GM12878 (cell line): Measurements from ENCODE around the gene SPEG. TPM values are rescaled to one million over a fixed set of nuclear protein-coding genes. Genes with fewer than 3 reads are reported as not detected.

Experiments
- ATAC-seq: fragments of 200-7000 bp; cut with Tn5 transposase; 3 replicates; pipeline ENCODE4 v1.9.1; 2020; ENCODE audit warnings: mild to moderate bottlenecking, moderate library complexity
- BruUV-seq: library from RNA; stranded (reverse); fragments of 400-500 nt; replicated peaks from 2 replicates; lab custom pipeline; 2021; lab: Mats Ljungman, UMichigan
- CTCF ChIA-PET: fragments of 300-600 bp; sonication (Branson Sonifier 250); formaldehyde crosslinking; extraction: SDS; loops from one replicate; lab custom pipeline; 2021; ENCODE audit warnings: inconsistent platforms; lab: Yijun Ruan, JAX
- POLR2A ChIA-PET: fragments of 350-600 bp; formaldehyde crosslinking; extraction: SDS; loops from one replicate; lab custom pipeline; 2021; ENCODE audit warnings: inconsistent platforms; lab: Charles Lee
- RAD21 ChIA-PET: fragments of 300-600 bp; sonication (Branson Sonifier 250); formaldehyde crosslinking; loops from one replicate; lab custom pipeline; 2023; ENCODE audit warnings: antibody characterized with exemption; ENCODE audit not compliant: unreplicated experiment; lab: Charles Lee
- SMC1A ChIA-PET: fragments of 300-600 bp; sonication (Branson Sonifier 250); formaldehyde crosslinking; loops from one replicate; lab custom pipeline; 2023; ENCODE audit not compliant: unreplicated experiment, uncharacterized antibody; lab: Charles Lee
- DNase-seq: peaks from one replicate; pipeline ENCODE4 v3.0.0-alpha.2; 2011; ENCODE audit warnings: low read depth, low spot score
- FAIRE-seq: peaks from 3 replicates; lab custom pipeline; 2011; peaks lifted over from hg19 to GRCh38; lab: Jason Lieb, UNC
- H2AFZ ChIP-seq: 2 replicates; pipeline ENCODE4 v1.6.0; 2011; ENCODE audit warnings: low read depth, low read length, control low read depth; ENCODE audit not compliant: control insufficient read depth
- H3K27ac ChIP-seq: 2 replicates; pipeline ENCODE4 v1.5.1; 2011; ENCODE audit warnings: control low read depth; ENCODE audit not compliant: control insufficient read depth, insufficient read depth
- H3K27me3 ChIP-seq, 2 experiments: replicated peaks in 1 of 2; 2 replicates each; pipeline versions ENCODE4 v1.6.0 to v1.6.1; 2011; ENCODE audit warnings: low read length in 1 of 2; ENCODE audit not compliant: control insufficient read depth in 2 of 2, insufficient read depth in 2 of 2
- H3K36me3 ChIP-seq, 2 experiments: 2 replicates each; pipeline ENCODE4 v1.5.1; 2011; ENCODE audit warnings: low read length in 1 of 2; ENCODE audit not compliant: control insufficient read depth in 2 of 2, insufficient read depth in 2 of 2
- H3K4me1 ChIP-seq: 2 replicates; pipeline ENCODE4 v1.6.1; 2011; ENCODE audit warnings: mild to moderate bottlenecking, low read length, moderate library complexity, mixed read lengths; ENCODE audit not compliant: control insufficient read depth, insufficient read depth
- H3K4me2 ChIP-seq: 2 replicates; pipeline ENCODE4 v1.6.0; 2011; ENCODE audit warnings: control low read depth; ENCODE audit not compliant: control insufficient read depth, insufficient read depth
- H3K4me3 ChIP-seq: fragments of 200-600 bp; sonication (generic); 2 replicates; pipeline ENCODE4 v1.5.1; 2016
- H3K79me2 ChIP-seq: 2 replicates; pipeline ENCODE4 v1.6.0; 2011; ENCODE audit warnings: low read length; ENCODE audit not compliant: control insufficient read depth, insufficient read depth
- H3K9ac ChIP-seq: 2 replicates; pipeline ENCODE4 v1.8.0; 2011; ENCODE audit warnings: low read length, control low read depth, mixed read lengths; ENCODE audit not compliant: control insufficient read depth, insufficient read depth
- H3K9me3 ChIP-seq: replicated peaks from 3 replicates; pipeline ENCODE4 v1.5.1; 2011; ENCODE audit warnings: mild to moderate bottlenecking, low read length; ENCODE audit not compliant: control insufficient read depth, insufficient read depth
- H4K20me1 ChIP-seq: 2 replicates; pipeline ENCODE4 v1.6.0; 2011; ENCODE audit not compliant: control insufficient read depth, insufficient read depth
- ATF3 ChIP-seq: IDR thresholded peaks from 2 replicates; pipeline ENCODE4 v1.6.1; 2011; ENCODE audit warnings: low read depth, mild to moderate bottlenecking, low read length, moderate library complexity, borderline replicate concordance; ENCODE audit errors: extremely low read depth
- BCL3 ChIP-seq: IDR thresholded peaks from 2 replicates; pipeline ENCODE4 v1.6.1; 2011; ENCODE audit warnings: borderline replicate concordance, low read depth, mild to moderate bottlenecking, moderate library complexity, low read length; ENCODE audit not compliant: insufficient read depth, poor library complexity, severe bottlenecking
- ELK1 ChIP-seq: IDR thresholded peaks from 2 replicates; pipeline ENCODE4 v1.6.1; 2012; ENCODE audit warnings: low read depth, low read length, improper control_type of control experiment
- EP300 ChIP-seq, 2 experiments: fragments of 150-350 bp in 1 of 2; IDR thresholded peaks; 2 replicates each; pipeline ENCODE4 v1.6.1; 2011 to 2012; ENCODE audit warnings: low read depth in 2 of 2, low read length in 2 of 2, borderline replicate concordance in 1 of 2, improper control_type of control experiment in 1 of 2, inconsistent platforms in 1 of 2; ENCODE audit not compliant: control insufficient read depth in 1 of 2
- FOXK2 ChIP-seq: fragments of 450-650 bp; IDR thresholded peaks from 2 replicates; pipeline ENCODE4 v1.6.1; 2017; ENCODE audit warnings: mild to moderate bottlenecking, moderate library complexity
- LARP7 ChIP-seq: fragments of 450-650 bp; IDR thresholded peaks from 2 replicates; pipeline ENCODE4 v1.6.1; 2017; ENCODE audit warnings: mild to moderate bottlenecking
- NFXL1 ChIP-seq: fragments of 450-650 bp; IDR thresholded peaks from 2 replicates; pipeline ENCODE4 v1.6.1; 2017; ENCODE audit warnings: antibody characterized with exemption, mild to moderate bottlenecking, borderline replicate concordance
- USF2 ChIP-seq: IDR thresholded peaks from 2 replicates; pipeline ENCODE4 v1.6.1; 2011; ENCODE audit warnings: low read depth, low read length, improper control_type of control experiment, borderline replicate concordance
- WGBS: methylation state at CpG from one replicate; pipeline ENCODE4 v1.1.6; 2016; ENCODE audit warnings: low lambda C conversion rate; ENCODE audit not compliant: insufficient replicate concordance, insufficient coverage; ENCODE audit errors: missing lambda C conversion rate; 5-methylcytosine and 5-hydroxymethylcytosine counted together
- in situ Hi-C: fragments of 300-500 bp; cut with MboI; formaldehyde crosslinking; loops from 9 replicates; pipeline ENCODE4 v1.14.3; 2018; ENCODE audit warnings: mixed read lengths
- intact Hi-C: fragments of 100-400 bp; cut with micrococcal nuclease; formaldehyde crosslinking; loops from one replicate; pipeline ENCODE4 v1.14.2; 2022; ENCODE audit not compliant: unreplicated experiment
- polyA plus RNA-seq, 11 experiments: library from polyadenylated mRNA; depleted of rRNA in 4 of 11; unstranded in 6 of 11; stranded (reverse) in 5 of 11; fragments of >200 nt; fragmentation: Nextera tagmentation in 4 of 11; fragmentation: Illumina TruSeq in 1 of 11; extraction: Ambion mirVana in 4 of 11; extraction: Trizol in 1 of 11; gene quantifications; 1 replicate in 1 of 11; 2 replicates in 10 of 11; pipeline versions ENCODE4 v1.2.1 to v1.2.3, GENCODE V29; 2011 to 2016; ENCODE audit warnings: inconsistent platforms in 2 of 11, missing spikeins in 2 of 11, low read depth in 1 of 11
- total RNA-seq, 4 experiments: library from RNA; depleted of rRNA in 3 of 4; stranded (reverse); fragments of >200 nt in 3 of 4; fragmentation: Illumina TruSeq in 1 of 4; extraction: Trizol in 1 of 4; gene quantifications; 2 replicates each; pipeline versions ENCODE4 v1.2.1 to v1.2.3, GENCODE V29; 2013 to 2021

The SPEG gene
- total and polyA plus RNA-seq, 10 of the 15 experiments (the other 5 are each of a cell fraction or from before 2014, with no cell fraction given), result 0.03 to 0.28 TPM; not detected in 8

GRCh38 chr2:219478916-219479315, 44.3 kb downstream of the SPEG start:
- ChIA-PET CTCF (no interaction called here), POLR2A (no interaction called here), SMC1A (no interaction called here), RAD21 (interaction anchor here (1.4 kb wide), 1 partner anchor 51 kb away, joined by 3 read pairs; no protein-coding TSS in a partner anchor)
- no TSS peak for BruUV-seq
- Histone ChIP-seq H3K27me3 (no peaks in the 10 kb centered on the region; a peak in 3 of 4 replicates), H3K4me2 (no peak overlapping the region), H3K4me3 (no peak overlapping the region), H2AFZ (no peak overlapping the region), H3K79me2 (no peaks in the 10 kb centered on the region), H4K20me1 (no peaks in the 10 kb centered on the region), H3K9me3 (no peaks in the 10 kb centered on the region), H3K27ac (no peak overlapping the region), H3K36me3 (no peaks in the 10 kb centered on the region), H3K9ac (no peak overlapping the region), H3K4me1 (no peaks in the 10 kb centered on the region)
- no peak for TF ChIP-seq NFXL1
- no peak for TF ChIP-seq ELK1
- TF ChIP-seq LARP7, result no peak
- TF ChIP-seq BCL3, result no peak
- no peak for TF ChIP-seq EP300 (IDR thresholded peaks at IDR 0.05; ENCODE audit: borderline replicate concordance in 1 of 2, control insufficient read depth in 1 of 2, low read depth in 2 of 2, low read length in 2 of 2)
- no peak for TF ChIP-seq ATF3
- no peak for TF ChIP-seq USF2
- no peak for TF ChIP-seq FOXK2
- no peak for FAIRE-seq
- intact Hi-C loops, result loop anchor here (1.0 to 10.0 kb wide), 2 partner anchors 51 to 156 kb away; no protein-coding TSS in a partner anchor
- in situ Hi-C loops, result no loop called here
- 8% methylated on average over 8 of the region's 8 CpGs for WGBS
- ATAC-seq, result no peak
- no peak for DNase-seq
